ENCODE data around the gene STK40. TPM values are rescaled to one million over a fixed set of nuclear protein-coding genes. Genes with fewer than 3 reads are reported as not detected.

Gene STK40
- total and polyA plus RNA-seq, 9 of the 15 experiments (the other 6 are each of a cell fraction or from before 2014, with no cell fraction given), result 0.69 to 94.3 (median 39.1) TPM

GRCh38 chr1:36391271-36391670 is 5.5 kb upstream of the STK40 start:
- Histone ChIP-seq H3K27me3 (ENCODE audit: control insufficient read depth in 2 of 2, insufficient read depth in 2 of 2, low read length in 2 of 2) (no peaks in the 10 kb centered on the region), H3K9ac (ENCODE audit: insufficient read depth in 1 of 2, low read depth in 2 of 2, low read length in 2 of 2) (peak overlapping the region in 1 of 2 experiments; percentile 32; a peak in 1 of 4 replicates), H3K9me1 (ENCODE audit: control insufficient read depth, insufficient read depth, low read length) (peaks cover 5% of the 10 kb centered on the region), H3K4me2 (ENCODE audit: insufficient read depth, low read length) (no peak overlapping the region), H3K27ac (ENCODE audit: extremely low read depth, low read depth, low read length) (no peak overlapping the region), H3K36me3 (ENCODE audit: control insufficient read depth, insufficient read depth, low read length) (peaks cover 62% of the 10 kb centered on the region), H3K4me1 (replicated peaks in 1 of 2; ENCODE audit: control insufficient read depth in 2 of 2, insufficient read depth in 2 of 2, low read length in 2 of 2) (peaks cover 18 to 19% of the 10 kb centered on the region in 2 experiments), H3K79me2 (ENCODE audit: control insufficient read depth, insufficient read depth, low read length) (peaks cover 20% of the 10 kb centered on the region; the same call in 2 of the 3 replicates), H3K9me3 (replicated peaks; ENCODE audit: control insufficient read depth, insufficient read depth, low read depth, low read length) (no peaks in the 10 kb centered on the region), H4K20me1 (replicated peaks; ENCODE audit: control insufficient read depth, insufficient read depth, low read length) (no peaks in the 10 kb centered on the region), H2AFZ (ENCODE audit: low read depth, low read length) (no peak overlapping the region), H3K4me3 (no peak overlapping the region)
- WGBS (ENCODE audit: insufficient coverage, low coverage, missing lambda C conversion rate), result 89% methylated on average over 8 of the region's 8 CpGs
- POLR2A ChIA-PET, result interaction anchor here (0.7 to 1.8 kb wide), 4 partner anchors 11 to 231 kb away, joined by 3 to 4 read pairs (median 3); no protein-coding TSS in a partner anchor
- intact Hi-C loops (cut with micrococcal nuclease) (no loop called here), in situ Hi-C loops (cut with MboI) (no loop called here)
- DNase-seq (ENCODE audit: extremely low read depth in 1 of 4, low spot score in 3 of 4) (no peak), ATAC-seq (no peak), FAIRE-seq (no peak)
- no peak for TF ChIP-seq TAF7 (tag; IDR thresholded peaks at IDR 0.05)
- TF ChIP-seq HMGXB4 (CRISPR knock-in tag; IDR thresholded peaks at IDR 0.05), result 0 out of 2 replicates have a peak, but pooled peaks have one; percentile 47
- no TSS peak for BruUV-seq (replicated peaks)
- CTCF ChIA-PET (ENCODE audit: low intra/inter-chr PET ratio), result no interaction called here

- POLR2A ChIA-PET, result interaction anchor here (0.7 to 9.7 kb wide), 5 partner anchors 8 to 1154 kb away, joined by 3 to 315 read pairs (median 3); partner anchors contain the start of gene LSM10
- CTCF ChIA-PET (ENCODE audit: low intra/inter-chr PET ratio), result no interaction called here
- ATAC-seq, result no peak
- H3K4me3 ChIP-seq, result no peak overlapping the region
- H4K20me1 ChIP-seq (replicated peaks; ENCODE audit: control insufficient read depth, insufficient read depth, low read length), result no peaks in the 10 kb centered on the region; the same call in 1 of the 2 replicates
- TF ChIP-seq FOS (IDR thresholded peaks at IDR 0.05; ENCODE audit: extremely low read depth, insufficient read length), result no peak
- no peak for TF ChIP-seq ZZZ3 (IDR thresholded peaks at IDR 0.05)
- TF ChIP-seq ZNF121 (CRISPR knock-in tag; conservative IDR thresholded peaks at IDR 0.05), result peak; percentile 32
- TF ChIP-seq KDM2B (CRISPR knock-in tag; IDR thresholded peaks at IDR 0.05), result no peak
- no peak for TF ChIP-seq TRIM24 (IDR thresholded peaks at IDR 0.05)
- TF ChIP-seq, protein P1, sequence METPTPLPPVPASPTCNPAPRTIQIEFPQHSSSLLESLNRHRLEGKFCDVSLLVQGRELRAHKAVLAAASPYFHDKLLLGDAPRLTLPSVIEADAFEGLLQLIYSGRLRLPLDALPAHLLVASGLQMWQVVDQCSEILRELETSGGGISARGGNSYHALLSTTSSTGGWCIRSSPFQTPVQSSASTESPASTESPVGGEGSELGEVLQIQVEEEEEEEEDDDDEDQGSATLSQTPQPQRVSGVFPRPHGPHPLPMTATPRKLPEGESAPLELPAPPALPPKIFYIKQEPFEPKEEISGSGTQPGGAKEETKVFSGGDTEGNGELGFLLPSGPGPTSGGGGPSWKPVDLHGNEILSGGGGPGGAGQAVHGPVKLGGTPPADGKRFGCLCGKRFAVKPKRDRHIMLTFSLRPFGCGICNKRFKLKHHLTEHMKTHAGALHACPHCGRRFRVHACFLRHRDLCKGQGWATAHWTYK (CRISPR knock-in tag; IDR thresholded peaks at IDR 0.05), result no peak
- no peak for DNase-seq (ENCODE audit: extremely low read depth in 1 of 4, low spot score in 3 of 4)
- no peak overlapping the region for H3K27ac ChIP-seq (ENCODE audit: extremely low read depth, low read depth, low read length)
- H3K79me2 ChIP-seq (ENCODE audit: control insufficient read depth, insufficient read depth, low read length), result peaks cover 17% of the 10 kb centered on the region
- 64% methylated on average over 2 of the region's 2 CpGs for WGBS (ENCODE audit: insufficient coverage, low coverage, missing lambda C conversion rate)
- H3K4me1 ChIP-seq (replicated peaks in 1 of 2; ENCODE audit: control insufficient read depth in 2 of 2, insufficient read depth in 2 of 2, low read length in 2 of 2), result peaks cover 16 to 17% of the 10 kb centered on the region in 2 experiments
- no peaks in the 10 kb centered on the region for H3K27me3 ChIP-seq (ENCODE audit: control insufficient read depth in 2 of 2, insufficient read depth in 2 of 2, low read length in 2 of 2)
- in situ Hi-C loops (cut with MboI), result no loop called here
- no peak overlapping the region for H3K9ac ChIP-seq (ENCODE audit: insufficient read depth in 1 of 2, low read depth in 2 of 2, low read length in 2 of 2)
- intact Hi-C loops (cut with micrococcal nuclease), result no loop called here
- no peaks in the 10 kb centered on the region for H3K9me3 ChIP-seq (replicated peaks; ENCODE audit: control insufficient read depth, insufficient read depth, low read depth, low read length)
- no TSS peak for BruUV-seq (replicated peaks)
- H2AFZ ChIP-seq (ENCODE audit: low read depth, low read length), result no peak overlapping the region
- no peak overlapping the region for H3K4me2 ChIP-seq (ENCODE audit: insufficient read depth, low read length)
- H3K36me3 ChIP-seq (ENCODE audit: control insufficient read depth, insufficient read depth, low read length), result peaks cover 62% of the 10 kb centered on the region
- peaks cover 5% of the 10 kb centered on the region for H3K9me1 ChIP-seq (ENCODE audit: control insufficient read depth, insufficient read depth, low read length)
- FAIRE-seq, result no peak
Measured at GRCh38 chr1:36390411-36390810, 4.7 kb upstream of the STK40 start.
